ENCODE data around the gene TAB3. TPM values are rescaled to one million over a fixed set of nuclear protein-coding genes. Genes with fewer than 3 reads are reported as not detected.

TAB3 gene
- total RNA-seq, 1 donor from 2014 or later = 19.4 TPM

- no peak for TF ChIP-seq CTCF (conservative IDR thresholded peaks at IDR 0.05; ENCODE audit: low read depth, low read length)
- no peak for DNase-seq (ENCODE audit: low read depth)
Measured at GRCh38 chrX:30876367-30876766, 12.7 kb downstream of the TAB3 start.

GRCh38 chrX:30875957-30876356 is 13.1 kb downstream of the TAB3 start:
- no peak for TF ChIP-seq CTCF (conservative IDR thresholded peaks at IDR 0.05; ENCODE audit: low read depth, low read length)
- peak; percentile 74 for DNase-seq (ENCODE audit: low read depth)
- H3K4me3 ChIP-seq (ENCODE audit: low read depth, low read length) = peak overlapping the region; percentile 19

More at GRCh38 chrX:30876367-30876766, 12.7 kb downstream of the TAB3 start:
- H3K4me3 ChIP-seq (ENCODE audit: low read depth, low read length) = peak overlapping the region; percentile 19

GRCh38 chrX:30874851-30875250 is 14.2 kb downstream of the TAB3 start:
- no peak overlapping the region for H3K4me3 ChIP-seq (ENCODE audit: low read depth, low read length)
- TF ChIP-seq CTCF (conservative IDR thresholded peaks at IDR 0.05; ENCODE audit: low read depth, low read length) = no peak
- no peak for DNase-seq (ENCODE audit: low read depth)

GRCh38 chrX:30870572-30870971 is 18.5 kb downstream of the TAB3 start:
- no peak for DNase-seq (ENCODE audit: low read depth)
- no peak for TF ChIP-seq CTCF (conservative IDR thresholded peaks at IDR 0.05; ENCODE audit: low read depth, low read length)
- no peak overlapping the region for H3K4me3 ChIP-seq (ENCODE audit: low read depth, low read length)

GRCh38 chrX:30865612-30866011 is 23.4 kb downstream of the TAB3 start:
- TF ChIP-seq CTCF (conservative IDR thresholded peaks at IDR 0.05; ENCODE audit: low read depth, low read length) = no peak
- no peak overlapping the region for H3K4me3 ChIP-seq (ENCODE audit: low read depth, low read length)
- DNase-seq (ENCODE audit: low read depth) = no peak

- H3K4me3 ChIP-seq (ENCODE audit: low read depth, low read length) = no peak overlapping the region
- TF ChIP-seq CTCF (conservative IDR thresholded peaks at IDR 0.05; ENCODE audit: low read depth, low read length) = peak; percentile 51
- DNase-seq (ENCODE audit: low read depth) = no peak
Measured at GRCh38 chrX:30865015-30865414, 24.0 kb downstream of the TAB3 start.

- no peak for DNase-seq (ENCODE audit: low read depth)
Measured at GRCh38 chrX:30864383-30864785, 24.7 kb downstream of the TAB3 start.

More at GRCh38 chrX:30864383-30864785, 24.7 kb downstream of the TAB3 start:
- TF ChIP-seq CTCF (conservative IDR thresholded peaks at IDR 0.05; ENCODE audit: low read depth, low read length) = no peak
- no peak overlapping the region for H3K4me3 ChIP-seq (ENCODE audit: low read depth, low read length)

Data from epithelial cell of proximal tubule (primary cell).